Mucosa of rectum (tissue), 2 donors: ENCODE data around the gene AKAP1.

Experiments
- H3K27ac ChIP-seq, 2 donors: one replicate each; pipeline ENCODE4 v1.7.0; 2013; ENCODE audit warnings: inconsistent platforms in 2 of 2, low read depth in 2 of 2, low read length in 2 of 2
- H3K27me3 ChIP-seq, 2 donors: one replicate each; pipeline ENCODE4 v1.7.0; 2013; ENCODE audit warnings: low read length in 2 of 2; ENCODE audit not compliant: control insufficient read depth in 2 of 2, insufficient read depth in 2 of 2
- H3K36me3 ChIP-seq, 2 donors: one replicate each; pipeline ENCODE4 v1.7.0; 2013; ENCODE audit warnings: low read length in 2 of 2; ENCODE audit not compliant: control insufficient read depth in 2 of 2, insufficient read depth in 2 of 2
- H3K4me1 ChIP-seq, 2 donors: one replicate each; pipeline ENCODE4 v1.7.0; 2013; ENCODE audit warnings: low read length in 2 of 2, mild to moderate bottlenecking in 1 of 2; ENCODE audit not compliant: control insufficient read depth in 2 of 2, insufficient read depth in 2 of 2
- H3K4me3 ChIP-seq, 2 donors: one replicate each; pipeline ENCODE4 v1.7.0; 2013; ENCODE audit warnings: low read length in 2 of 2
- H3K9ac ChIP-seq, 2 donors: one replicate each; pipeline ENCODE4 v1.7.0; 2013; ENCODE audit warnings: low read length in 2 of 2, low read depth in 1 of 2, mild to moderate bottlenecking in 1 of 2
- H3K9me3 ChIP-seq, 2 donors: one replicate each; pipeline ENCODE4 v1.7.0; 2013; ENCODE audit warnings: low read length in 2 of 2; ENCODE audit not compliant: control insufficient read depth in 2 of 2
- donor health status: healthy.
- donor health status: Normal muscosa, but diverticular disease.

Gene AKAP1

GRCh38 chr17:57104461-57105175 is 19.6 kb downstream of the AKAP1 start:
- H3K27ac ChIP-seq, result no peak overlapping the region
- H3K36me3 ChIP-seq, result peaks cover 6 to 8% of the 10 kb centered on the region in 2 donors
- H3K4me3 ChIP-seq, result no peak overlapping the region
- H3K27me3 ChIP-seq, result no peaks in the 10 kb centered on the region
- H3K9me3 ChIP-seq, result no peaks in the 10 kb centered on the region
- no peak overlapping the region for H3K9ac ChIP-seq
- H3K4me1 ChIP-seq, result peaks cover 39 to 59% of the 10 kb centered on the region in 2 donors

DNA sequence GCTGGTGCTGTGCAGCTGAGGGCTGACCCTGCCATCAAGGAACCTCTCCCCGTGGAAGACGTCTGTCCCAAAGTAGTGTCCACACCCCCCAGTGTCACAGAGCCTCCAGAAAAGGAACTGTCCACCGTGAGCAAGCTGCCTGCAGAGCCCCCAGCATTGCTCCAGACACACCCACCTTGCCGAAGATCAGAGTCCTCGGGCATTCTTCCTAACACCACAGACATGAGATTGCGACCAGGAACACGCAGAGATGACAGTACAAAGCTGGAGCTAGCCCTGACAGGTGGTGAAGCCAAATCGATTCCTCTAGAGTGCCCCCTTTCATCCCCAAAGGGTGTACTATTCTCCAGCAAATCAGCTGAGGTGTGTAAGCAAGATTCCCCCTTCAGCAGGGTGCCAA is 20.5 kb downstream of the AKAP1 start:
- Histone ChIP-seq H3K27ac (peak overlapping the region in 1 of 2 donors; percentile 95), H3K9ac (no peak overlapping the region), H3K27me3 (no peaks in the 10 kb centered on the region), H3K4me3 (no peak overlapping the region), H3K9me3 (no peaks in the 10 kb centered on the region), H3K4me1 (peaks cover 39 to 58% of the 10 kb centered on the region in 2 donors), H3K36me3 (peaks cover 6 to 10% of the 10 kb centered on the region in 2 donors)

- Histone ChIP-seq H3K27me3 (no peaks in the 10 kb centered on the region), H3K9ac (peak overlapping the region in 1 of 2 donors; percentile 49), H3K36me3 (peaks cover 13 to 17% of the 10 kb centered on the region in 2 donors), H3K4me3 (no peak overlapping the region), H3K9me3 (no peaks in the 10 kb centered on the region), H3K27ac (peak overlapping the region; percentile 90 to 95), H3K4me1 (peaks cover 39 to 58% of the 10 kb centered on the region in 2 donors)
These were observed 21.2 kb downstream of the AKAP1 start for GRCh38 chr17:57106107-57106835.

- no peak overlapping the region for H3K4me3 ChIP-seq
- peak overlapping the region; percentile 90 to 95 for H3K27ac ChIP-seq
- no peaks in the 10 kb centered on the region for H3K9me3 ChIP-seq
- peak overlapping the region; percentile 28 to 49 for H3K9ac ChIP-seq
- H3K27me3 ChIP-seq, result no peaks in the 10 kb centered on the region
- peaks cover 39 to 54% of the 10 kb centered on the region in 2 donors for H3K4me1 ChIP-seq
- peaks cover 18 to 20% of the 10 kb centered on the region in 2 donors for H3K36me3 ChIP-seq
These were observed 21.9 kb downstream of the AKAP1 start for GRCh38 chr17:57106836-57107497.

DNA sequence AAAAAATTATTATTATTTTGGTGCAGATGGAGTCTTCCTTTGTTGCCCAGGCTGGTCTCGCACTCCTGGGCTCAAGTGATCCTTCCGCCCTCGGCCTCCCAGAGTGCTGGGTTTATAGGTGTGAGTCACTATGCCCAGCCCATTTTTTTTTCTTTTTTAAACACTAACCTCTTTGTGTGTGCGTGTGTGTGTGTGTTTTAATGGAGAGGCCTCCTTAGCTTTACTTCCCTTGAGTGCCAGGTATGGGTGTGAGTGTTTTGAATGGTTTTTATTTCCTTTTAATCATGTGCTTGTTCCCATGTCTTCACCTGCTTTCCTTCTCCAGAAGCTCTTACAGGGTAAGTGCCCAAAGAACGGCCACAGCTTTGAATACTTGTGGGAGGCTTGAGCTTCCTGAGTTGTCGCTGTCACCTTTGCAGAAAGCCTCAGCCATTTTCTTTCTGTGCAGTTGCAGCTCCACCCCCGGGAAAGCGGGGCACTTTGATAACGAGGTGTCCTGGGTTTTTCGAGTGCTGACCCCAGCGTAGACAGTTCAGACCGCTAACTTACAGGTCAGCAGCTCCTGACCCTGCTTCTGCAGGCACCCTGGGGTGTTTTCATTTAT is 22.6 kb downstream of the AKAP1 start:
- H3K4me3 ChIP-seq, result peak overlapping the region; percentile 44 to 49
- peaks cover 39 to 54% of the 10 kb centered on the region in 2 donors for H3K4me1 ChIP-seq
- H3K27me3 ChIP-seq, result no peaks in the 10 kb centered on the region
- no peaks in the 10 kb centered on the region for H3K9me3 ChIP-seq
- H3K9ac ChIP-seq, result peak overlapping the region; percentile 50 to 60
- H3K36me3 ChIP-seq, result peaks cover 21 to 26% of the 10 kb centered on the region in 2 donors
- peak overlapping the region; percentile 92 to 95 for H3K27ac ChIP-seq

GRCh38 chr17:57108671-57109392 is 23.8 kb downstream of the AKAP1 start:
- Histone ChIP-seq H3K9ac (peak overlapping the region; percentile 10 to 50), H3K4me1 (peaks cover 39 to 54% of the 10 kb centered on the region in 2 donors), H3K9me3 (no peaks in the 10 kb centered on the region), H3K36me3 (peaks cover 28 to 34% of the 10 kb centered on the region in 2 donors), H3K4me3 (no peak overlapping the region), H3K27me3 (no peaks in the 10 kb centered on the region), H3K27ac (peak overlapping the region; percentile 92)

- peaks cover 39 to 52% of the 10 kb centered on the region in 2 donors for H3K4me1 ChIP-seq
These were observed 24.5 kb downstream of the AKAP1 start for GRCh38 chr17:57109393-57110151.

GRCh38 chr17:57110152-57110542 is 25.1 kb downstream of the AKAP1 start:
- Histone ChIP-seq H3K36me3 (peaks cover 37 to 46% of the 10 kb centered on the region in 2 donors), H3K9ac (peak overlapping the region in 1 of 2 donors; percentile 16), H3K27ac (peak overlapping the region; percentile 92), H3K27me3 (no peaks in the 10 kb centered on the region), H3K9me3 (no peaks in the 10 kb centered on the region), H3K4me1 (peaks cover 37 to 51% of the 10 kb centered on the region in 2 donors), H3K4me3 (no peak overlapping the region)

More at GRCh38 chr17:57109393-57110151, 24.5 kb downstream of the AKAP1 start:
- H3K9ac ChIP-seq, result peak overlapping the region in 1 of 2 donors; percentile 16
- H3K27ac ChIP-seq, result peak overlapping the region; percentile 92
- H3K4me3 ChIP-seq, result no peak overlapping the region
- no peaks in the 10 kb centered on the region for H3K27me3 ChIP-seq
- H3K36me3 ChIP-seq, result peaks cover 32 to 41% of the 10 kb centered on the region in 2 donors
- H3K9me3 ChIP-seq, result no peaks in the 10 kb centered on the region
